GM10266 (cell line): ENCODE measurements around the gene DYNLT3.

Source experiments
- DNase-seq: peaks from one replicate; pipeline ENCODE4 v3.0.0; 2012; ENCODE audit errors: extremely low spot score
- TF ChIP-seq, protein P1 (sequence below): IDR thresholded peaks from 2 replicates; pipeline ENCODE4 v1.5.1; 2012; ENCODE audit warnings: mild to moderate bottlenecking, low read depth; ENCODE audit not compliant: control insufficient read depth, insufficient read depth; ENCODE audit errors: missing control alignments

Gene DYNLT3

DNA sequence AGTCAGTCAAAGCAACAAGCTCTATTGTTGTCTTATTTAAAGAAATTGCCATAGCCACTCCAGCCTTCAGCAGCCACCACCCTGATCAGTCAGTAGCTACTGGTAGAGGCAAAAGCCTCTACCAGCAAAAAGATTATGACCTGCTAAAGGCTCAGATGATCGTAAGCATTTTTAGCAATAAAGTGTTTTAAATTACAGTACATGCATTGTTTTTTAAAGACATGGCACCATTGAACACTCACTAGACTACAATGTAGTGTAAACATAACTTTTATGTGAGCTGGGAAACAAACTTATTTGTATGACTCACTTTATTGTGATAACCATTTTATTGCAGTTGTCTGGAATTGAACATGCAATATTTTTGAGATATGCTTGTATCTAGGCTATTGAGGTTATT lies 32.3 kb upstream of the DYNLT3 start:
- DNase-seq = no peak
- TF ChIP-seq, protein P1, sequence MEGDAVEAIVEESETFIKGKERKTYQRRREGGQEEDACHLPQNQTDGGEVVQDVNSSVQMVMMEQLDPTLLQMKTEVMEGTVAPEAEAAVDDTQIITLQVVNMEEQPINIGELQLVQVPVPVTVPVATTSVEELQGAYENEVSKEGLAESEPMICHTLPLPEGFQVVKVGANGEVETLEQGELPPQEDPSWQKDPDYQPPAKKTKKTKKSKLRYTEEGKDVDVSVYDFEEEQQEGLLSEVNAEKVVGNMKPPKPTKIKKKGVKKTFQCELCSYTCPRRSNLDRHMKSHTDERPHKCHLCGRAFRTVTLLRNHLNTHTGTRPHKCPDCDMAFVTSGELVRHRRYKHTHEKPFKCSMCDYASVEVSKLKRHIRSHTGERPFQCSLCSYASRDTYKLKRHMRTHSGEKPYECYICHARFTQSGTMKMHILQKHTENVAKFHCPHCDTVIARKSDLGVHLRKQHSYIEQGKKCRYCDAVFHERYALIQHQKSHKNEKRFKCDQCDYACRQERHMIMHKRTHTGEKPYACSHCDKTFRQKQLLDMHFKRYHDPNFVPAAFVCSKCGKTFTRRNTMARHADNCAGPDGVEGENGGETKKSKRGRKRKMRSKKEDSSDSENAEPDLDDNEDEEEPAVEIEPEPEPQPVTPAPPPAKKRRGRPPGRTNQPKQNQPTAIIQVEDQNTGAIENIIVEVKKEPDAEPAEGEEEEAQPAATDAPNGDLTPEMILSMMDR = no peak

DNA sequence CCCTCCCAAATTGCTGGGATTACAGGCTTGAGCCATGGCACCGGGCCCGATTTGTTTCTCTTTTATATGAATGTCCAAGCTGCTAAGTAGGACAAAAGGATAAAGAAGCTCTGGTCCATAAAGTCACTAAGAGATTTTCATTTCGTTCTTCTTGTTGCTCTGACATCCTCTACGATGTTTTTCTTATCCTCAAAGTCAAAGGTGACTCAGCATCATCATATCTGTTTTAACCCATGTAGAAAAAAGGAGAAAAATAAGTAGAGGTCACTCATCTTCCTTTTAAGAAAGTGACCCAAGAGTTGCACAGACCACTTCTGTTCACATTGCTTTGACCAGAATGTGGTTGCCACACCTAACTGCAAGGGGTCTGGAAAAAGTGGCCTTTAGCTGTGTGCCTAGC lies 29.3 kb upstream of the DYNLT3 start:
- DNase-seq = no peak
- TF ChIP-seq, protein P1 = no peak

GRCh38 chrX:37875675-37876074 lies 28.3 kb upstream of the DYNLT3 start:
- TF ChIP-seq, protein P1 = no peak
- DNase-seq = no peak

DNA sequence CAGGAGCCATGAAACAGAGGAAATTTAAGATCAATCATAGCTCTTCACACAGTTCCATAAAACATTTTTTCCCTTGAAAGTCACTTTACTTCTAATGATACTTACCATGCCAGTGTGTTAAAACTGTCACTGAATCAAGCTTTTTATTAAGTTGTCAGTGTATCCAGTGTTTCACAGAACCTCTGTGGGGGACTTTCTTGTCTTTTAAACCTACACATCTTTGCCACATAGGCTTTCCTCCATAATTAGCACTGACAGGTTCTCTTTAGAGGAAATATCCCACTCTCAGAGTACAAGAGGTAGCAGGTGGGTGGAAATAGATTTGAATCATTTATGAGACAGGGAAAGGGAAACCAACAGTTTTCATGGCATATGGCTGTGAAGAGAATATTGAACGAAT lies 25.8 kb upstream of the DYNLT3 start:
- TF ChIP-seq, protein P1 = no peak

GRCh38 chrX:37872303-37872655 lies 24.9 kb upstream of the DYNLT3 start:
- TF ChIP-seq, protein P1 = no peak

More for the DNA sequence above, 25.8 kb upstream of the DYNLT3 start:
- no peak for DNase-seq

DNA sequence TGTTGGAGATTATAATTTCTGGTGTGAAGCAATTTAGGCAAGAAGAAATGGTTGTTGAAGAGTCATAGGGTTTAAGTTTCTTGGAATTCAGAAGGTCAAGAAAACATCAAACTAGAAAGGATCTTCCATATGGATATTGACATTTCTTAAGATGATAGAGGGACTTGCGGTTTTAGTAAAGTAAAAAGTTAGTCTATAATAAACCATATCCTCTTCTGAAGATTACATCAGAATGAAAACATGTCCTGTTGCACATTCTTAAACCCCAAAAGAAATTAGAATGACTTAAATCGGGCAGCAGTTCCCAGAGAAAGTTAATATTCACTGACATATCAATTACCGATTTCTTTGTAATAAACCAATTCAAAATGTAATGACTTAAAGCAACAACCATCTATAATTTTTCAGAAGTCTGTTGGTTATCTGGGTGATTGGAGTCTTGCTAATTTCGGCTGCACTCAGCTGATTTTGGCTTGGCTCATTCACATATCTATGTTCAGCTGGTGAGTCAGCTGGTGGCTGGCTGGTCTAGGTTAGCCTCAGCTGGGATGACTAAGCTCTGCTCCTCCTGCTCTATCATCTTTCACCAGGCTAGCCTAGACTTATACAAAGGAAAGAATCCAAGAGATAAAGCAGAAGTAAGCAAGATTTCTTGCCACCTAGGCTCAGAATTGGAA lies 24.4 kb upstream of the DYNLT3 start:
- DNase-seq = no peak
- TF ChIP-seq, protein P1 = no peak

More at GRCh38 chrX:37872303-37872655, 24.9 kb upstream of the DYNLT3 start:
- no peak for DNase-seq

DNA sequence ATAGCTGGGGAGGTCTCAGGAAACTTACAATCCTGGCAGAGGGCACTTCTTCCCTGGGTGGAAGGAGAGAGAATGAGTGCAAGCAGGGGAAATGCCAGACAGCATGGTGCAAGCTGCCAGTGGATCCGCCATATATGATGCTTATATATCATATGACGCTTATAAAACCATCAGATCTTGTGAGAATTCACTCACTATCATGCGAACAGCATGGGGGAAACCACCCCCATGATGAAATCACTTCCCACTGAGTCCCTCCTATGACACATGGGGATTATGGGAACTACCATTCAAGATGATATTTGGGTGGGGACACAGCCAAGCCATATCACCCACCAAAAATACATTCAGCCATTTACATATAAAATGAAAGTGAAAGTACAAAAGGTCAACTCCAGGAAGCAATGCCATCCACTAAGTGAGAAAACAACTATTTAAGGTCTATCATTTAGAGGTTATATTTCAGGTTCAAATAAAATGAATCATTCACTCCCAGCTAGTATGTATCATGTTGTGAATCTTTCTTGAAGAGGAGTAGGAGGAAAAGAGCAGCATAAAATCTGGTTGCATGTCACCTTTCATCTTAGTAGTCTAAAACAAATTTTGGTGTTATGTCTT lies 20.3 kb upstream of the DYNLT3 start:
- TF ChIP-seq, protein P1 = no peak
- DNase-seq = no peak
